Upper lobe of left lung (tissue), 4 donors: ENCODE data around the gene MXRA7.
A peak's percentile ranks its signal among the peaks of the same experiment; 100 is the strongest.

Source experiments
- EP300 ChIP-seq, 4 donors: sonication (generic); formaldehyde crosslinking; IDR thresholded peaks; one replicate each; pipeline ENCODE4 v1.5.1; 2017; ENCODE audit warnings: antibody characterized with exemption in 4 of 4, control low read depth in 2 of 4
- POLR2A ChIP-seq, 4 donors: fragments of 450-650 bp; IDR thresholded peaks; one replicate each; pipeline ENCODE4 v1.5.1; 2016 to 2017; ENCODE audit warnings: antibody characterized with exemption in 4 of 4, mild to moderate bottlenecking in 2 of 4
- POLR2AphosphoS5 ChIP-seq, 2 donors: sonication (generic); formaldehyde crosslinking; IDR thresholded peaks; one replicate each; pipeline ENCODE4 v1.5.1; 2017; ENCODE audit warnings: antibody characterized with exemption in 2 of 2
- TF ChIP-seq, protein P1 (sequence below), 6 experiments: fragments of 450-650 bp in 4 of 6; fragments of 200-600 bp in 2 of 6; sonication (generic) in 2 of 6; IDR thresholded peaks; one replicate each; pipeline ENCODE4 v1.5.1; 2016 to 2019; ENCODE audit warnings: antibody characterized with exemption in 6 of 6

- TF ChIP-seq, protein P1, sequence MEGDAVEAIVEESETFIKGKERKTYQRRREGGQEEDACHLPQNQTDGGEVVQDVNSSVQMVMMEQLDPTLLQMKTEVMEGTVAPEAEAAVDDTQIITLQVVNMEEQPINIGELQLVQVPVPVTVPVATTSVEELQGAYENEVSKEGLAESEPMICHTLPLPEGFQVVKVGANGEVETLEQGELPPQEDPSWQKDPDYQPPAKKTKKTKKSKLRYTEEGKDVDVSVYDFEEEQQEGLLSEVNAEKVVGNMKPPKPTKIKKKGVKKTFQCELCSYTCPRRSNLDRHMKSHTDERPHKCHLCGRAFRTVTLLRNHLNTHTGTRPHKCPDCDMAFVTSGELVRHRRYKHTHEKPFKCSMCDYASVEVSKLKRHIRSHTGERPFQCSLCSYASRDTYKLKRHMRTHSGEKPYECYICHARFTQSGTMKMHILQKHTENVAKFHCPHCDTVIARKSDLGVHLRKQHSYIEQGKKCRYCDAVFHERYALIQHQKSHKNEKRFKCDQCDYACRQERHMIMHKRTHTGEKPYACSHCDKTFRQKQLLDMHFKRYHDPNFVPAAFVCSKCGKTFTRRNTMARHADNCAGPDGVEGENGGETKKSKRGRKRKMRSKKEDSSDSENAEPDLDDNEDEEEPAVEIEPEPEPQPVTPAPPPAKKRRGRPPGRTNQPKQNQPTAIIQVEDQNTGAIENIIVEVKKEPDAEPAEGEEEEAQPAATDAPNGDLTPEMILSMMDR (IDR thresholded peaks at IDR 0.05) = peak; percentile 52 to 75 (median 63)
- TF ChIP-seq POLR2A (IDR thresholded peaks at IDR 0.05) (no peak), POLR2AphosphoS5 (IDR thresholded peaks at IDR 0.05) (no peak), EP300 (IDR thresholded peaks at IDR 0.05) (no peak)
Observed at GRCh38 chr17:76714822-76715495, 4.2 kb upstream of the MXRA7 start.
